Mesendoderm (in vitro differentiated cells): ENCODE data around the gene ZDHHC7.

Experiments
- DNase-seq: peaks from one replicate; pipeline ENCODE4 v3.0.0; 2013
- H2AK5ac ChIP-seq: 2 replicates; pipeline ENCODE4 v1.6.1; 2013; ENCODE audit warnings: low read length, inconsistent platforms
- H2BK120ac ChIP-seq: 2 replicates; pipeline ENCODE4 v1.6.1; 2013; ENCODE audit warnings: low read depth, mild to moderate bottlenecking, low read length, moderate library complexity, mixed read lengths
- H2BK15ac ChIP-seq: replicated peaks from 2 replicates; pipeline ENCODE4 v1.6.1; 2013; ENCODE audit warnings: low read depth, mild to moderate bottlenecking, moderate library complexity
- H2BK5ac ChIP-seq: 2 replicates; pipeline ENCODE4 v1.6.1; 2013; ENCODE audit warnings: low read length, inconsistent platforms
- H3K18ac ChIP-seq: 2 replicates; pipeline ENCODE4 v1.6.1; 2013; ENCODE audit warnings: mild to moderate bottlenecking, low read length, mixed read lengths
- H3K23ac ChIP-seq: one replicate; pipeline ENCODE4 v1.6.1; 2013; ENCODE audit warnings: low read length
- H3K27ac ChIP-seq: 2 replicates; pipeline ENCODE4 v1.5.1; 2013; ENCODE audit warnings: low read depth, mild to moderate bottlenecking, inconsistent platforms, low read length, moderate library complexity
- H3K27me3 ChIP-seq: 2 replicates; pipeline ENCODE4 v1.6.1; 2013; ENCODE audit warnings: low read length, control low read depth, mild to moderate bottlenecking, inconsistent platforms; ENCODE audit not compliant: insufficient read depth, poor library complexity
- H3K36me3 ChIP-seq: 2 replicates; pipeline ENCODE4 v1.6.1; 2013; ENCODE audit warnings: low read length, inconsistent platforms; ENCODE audit not compliant: control insufficient read depth, insufficient read depth
- H3K4ac ChIP-seq: one replicate; pipeline ENCODE4 v1.6.1; 2013; ENCODE audit warnings: low read depth, mild to moderate bottlenecking, low read length, moderate library complexity
- H3K4me1 ChIP-seq: 2 replicates; pipeline ENCODE4 v1.6.1; 2013; ENCODE audit warnings: low read depth, low read length, inconsistent platforms; ENCODE audit not compliant: control insufficient read depth
- H3K4me2 ChIP-seq: 2 replicates; pipeline ENCODE4 v1.6.1; 2013; ENCODE audit warnings: low read length
- H3K4me3 ChIP-seq: 2 replicates; pipeline ENCODE4 v1.5.1; 2013; ENCODE audit warnings: mild to moderate bottlenecking, low read length
- H3K56ac ChIP-seq: one replicate; pipeline ENCODE4 v1.6.1; 2013; ENCODE audit warnings: low read length
- H3K79me1 ChIP-seq: 2 replicates; pipeline ENCODE4 v1.6.1; 2013; ENCODE audit warnings: low read length, inconsistent platforms
- H3K79me2 ChIP-seq: 2 replicates; pipeline ENCODE4 v1.6.1; 2013; ENCODE audit warnings: mild to moderate bottlenecking, low read length; ENCODE audit not compliant: control insufficient read depth, insufficient read depth
- H3K9ac ChIP-seq: 2 replicates; pipeline ENCODE4 v1.6.1; 2013; ENCODE audit warnings: low read length, inconsistent platforms
- H4K5ac ChIP-seq: one replicate; pipeline ENCODE4 v1.6.1; 2013; ENCODE audit warnings: low read length
- H4K8ac ChIP-seq: one replicate; pipeline ENCODE4 v1.6.1; 2013; ENCODE audit warnings: low read depth, mild to moderate bottlenecking, control low read depth, low read length, moderate library complexity
- WGBS: extraction: QIAGEN DNeasy Blood & Tissue Kit; methylation state at CpG from one replicate; pipeline ENCODE4 v1.1.7; 2013; ENCODE audit warnings: low lambda C conversion rate, missing lambda C conversion rate; ENCODE audit not compliant: insufficient coverage; ENCODE audit errors: extremely low coverage; 5-methylcytosine and 5-hydroxymethylcytosine counted together

Gene ZDHHC7

DNA sequence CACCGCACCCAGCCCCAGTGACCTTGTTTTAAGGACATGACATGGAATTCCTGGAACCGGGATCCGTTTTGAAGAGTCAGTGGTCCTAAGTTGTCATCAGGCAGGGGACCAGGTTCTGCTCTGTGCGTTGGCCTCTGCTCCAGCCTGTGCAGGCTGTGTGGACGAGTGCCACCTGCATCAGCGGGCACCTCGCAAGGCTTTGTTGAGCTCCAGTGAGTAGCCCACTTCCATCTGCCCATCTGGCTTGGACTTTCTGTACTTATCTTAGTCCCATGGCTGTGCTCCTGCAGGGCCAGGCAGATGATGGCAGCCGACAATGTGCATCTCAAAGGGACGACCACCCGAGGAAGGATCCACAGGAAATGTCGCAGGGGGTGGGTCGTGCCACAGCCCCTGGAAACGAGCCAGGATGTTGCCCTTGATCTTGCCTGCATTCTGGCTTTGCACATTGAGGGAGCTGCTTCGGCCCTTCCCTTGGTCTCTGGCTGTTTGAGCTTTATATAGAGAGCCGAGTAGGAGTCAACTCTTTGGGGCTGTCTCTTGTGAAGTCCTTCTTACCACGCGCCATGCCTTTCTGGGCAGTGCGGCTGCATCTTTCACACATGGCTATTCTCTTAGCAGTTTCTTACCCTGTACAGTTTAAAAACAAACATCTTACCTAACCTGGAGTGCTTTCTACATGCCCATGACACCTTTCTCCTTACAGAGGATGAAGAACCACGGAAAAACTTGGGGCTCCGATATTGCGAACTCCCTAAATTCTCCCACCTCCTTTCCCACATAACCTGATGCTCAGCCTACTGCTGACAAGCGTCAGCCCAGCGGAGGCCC lies 34.5 kb upstream of the ZDHHC7 start:
- Histone ChIP-seq H4K5ac (no peak overlapping the region), H3K79me2 (no peaks in the 10 kb centered on the region), H3K4ac (no peak overlapping the region), H2BK15ac (no peak overlapping the region), H2BK120ac (no peak overlapping the region), H3K56ac (no peak overlapping the region), H3K27ac (no peak overlapping the region), H2BK5ac (no peak overlapping the region), H3K23ac (no peak overlapping the region), H3K18ac (no peak overlapping the region), H3K9ac (no peak overlapping the region), H2AK5ac (no peak overlapping the region), H3K27me3 (no peaks in the 10 kb centered on the region), H3K36me3 (no peaks in the 10 kb centered on the region), H3K4me2 (no peak overlapping the region), H3K79me1 (no peaks in the 10 kb centered on the region), H3K4me3 (no peak overlapping the region), H3K4me1 (no peaks in the 10 kb centered on the region), H4K8ac (no peak overlapping the region)
- WGBS, result no CpG with 5 or more reads among the region's 23 CpGs
- DNase-seq, result no peak

DNA sequence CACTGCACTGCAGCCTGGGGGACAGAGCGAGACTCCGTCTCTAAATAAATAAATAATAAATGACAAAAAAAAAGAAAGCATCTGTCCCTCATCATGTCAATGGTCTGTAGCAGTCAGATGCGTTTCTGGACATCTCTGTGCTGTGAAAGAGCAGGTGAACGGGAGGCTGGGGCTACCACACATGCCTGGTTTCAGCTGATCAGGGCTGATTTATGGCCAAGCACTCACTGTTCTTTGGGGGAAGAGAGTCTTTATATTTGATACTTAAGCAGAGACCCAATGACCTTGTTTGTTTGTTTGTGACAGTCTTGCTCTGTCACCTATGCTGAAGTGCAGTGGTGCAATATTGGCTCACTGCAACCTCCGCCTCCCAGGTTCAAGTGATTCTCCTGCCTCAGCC lies 33.7 kb upstream of the ZDHHC7 start:
- H2AK5ac ChIP-seq, result no peak overlapping the region
- H2BK15ac ChIP-seq, result no peak overlapping the region
- DNase-seq, result no peak
- H3K4me3 ChIP-seq, result no peak overlapping the region
- H4K8ac ChIP-seq, result no peak overlapping the region
- no peak overlapping the region for H3K56ac ChIP-seq
- no peak overlapping the region for H3K18ac ChIP-seq
- no peak overlapping the region for H2BK120ac ChIP-seq
- H3K4me2 ChIP-seq, result no peak overlapping the region
- H3K4ac ChIP-seq, result no peak overlapping the region
- H3K23ac ChIP-seq, result no peak overlapping the region
- no peak overlapping the region for H3K9ac ChIP-seq
- H3K79me2 ChIP-seq, result no peaks in the 10 kb centered on the region
- no peak overlapping the region for H3K27ac ChIP-seq
- no peaks in the 10 kb centered on the region for H3K27me3 ChIP-seq
- no peaks in the 10 kb centered on the region for H3K4me1 ChIP-seq
- H3K36me3 ChIP-seq, result no peaks in the 10 kb centered on the region
- no CpG with 5 or more reads among the region's 5 CpGs for WGBS
- no peak overlapping the region for H2BK5ac ChIP-seq
- H4K5ac ChIP-seq, result no peak overlapping the region
- H3K79me1 ChIP-seq, result no peaks in the 10 kb centered on the region

DNA sequence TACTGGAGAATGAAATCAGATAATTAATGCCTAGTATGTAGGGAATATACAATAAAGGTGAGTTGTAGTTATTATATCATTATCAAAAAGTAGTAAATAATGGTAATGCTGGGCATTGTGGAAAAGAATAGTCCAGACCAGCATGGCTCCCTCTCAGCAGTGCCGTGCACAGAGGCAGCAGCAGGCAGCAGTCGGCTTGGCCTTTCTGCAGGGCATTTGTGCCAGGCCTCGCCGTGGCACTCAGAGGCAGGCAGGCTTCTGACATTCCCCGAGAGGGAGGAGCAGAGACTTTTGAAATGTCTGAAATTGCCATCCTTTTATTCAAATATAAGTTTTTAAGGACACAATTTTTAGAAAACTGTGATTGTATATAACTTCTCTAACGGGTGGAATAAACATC lies 31.3 kb upstream of the ZDHHC7 start:
- no peak overlapping the region for H4K5ac ChIP-seq
- no peaks in the 10 kb centered on the region for H3K27me3 ChIP-seq
- H2BK120ac ChIP-seq, result no peak overlapping the region
- H2AK5ac ChIP-seq, result no peak overlapping the region
- H4K8ac ChIP-seq, result no peak overlapping the region
- no peak overlapping the region for H3K56ac ChIP-seq
- H2BK5ac ChIP-seq, result no peak overlapping the region
- no peak overlapping the region for H3K4me2 ChIP-seq
- no peaks in the 10 kb centered on the region for H3K36me3 ChIP-seq
- no peaks in the 10 kb centered on the region for H3K79me1 ChIP-seq
- no peak for DNase-seq
- H3K4me1 ChIP-seq, result no peaks in the 10 kb centered on the region
- no peak overlapping the region for H3K23ac ChIP-seq
- H3K27ac ChIP-seq, result no peak overlapping the region
- no peak overlapping the region for H3K18ac ChIP-seq
- H3K79me2 ChIP-seq, result no peaks in the 10 kb centered on the region
- H2BK15ac ChIP-seq, result no peak overlapping the region
- no CpG with 5 or more reads among the region's 6 CpGs for WGBS
- H3K4me3 ChIP-seq, result no peak overlapping the region
- H3K4ac ChIP-seq, result no peak overlapping the region
- no peak overlapping the region for H3K9ac ChIP-seq

DNA sequence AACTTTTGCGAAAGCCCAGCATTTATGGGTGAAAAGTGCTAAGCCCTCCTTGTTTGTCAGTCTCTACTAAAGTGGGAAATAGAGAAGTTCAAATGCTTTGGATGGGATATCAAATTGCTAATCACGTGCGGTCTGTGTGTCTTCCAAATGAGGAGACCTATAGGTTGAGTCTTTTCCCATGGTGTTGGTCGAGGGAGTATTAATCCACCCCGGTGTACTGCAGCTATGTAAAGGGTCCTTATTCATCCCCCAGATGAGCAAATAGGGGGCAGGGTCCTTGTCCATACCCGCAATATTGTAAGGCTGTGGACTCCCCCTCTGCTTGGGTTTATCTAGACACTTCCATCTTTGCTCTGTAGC lies 30.8 kb upstream of the ZDHHC7 start:
- no peak for DNase-seq

DNA sequence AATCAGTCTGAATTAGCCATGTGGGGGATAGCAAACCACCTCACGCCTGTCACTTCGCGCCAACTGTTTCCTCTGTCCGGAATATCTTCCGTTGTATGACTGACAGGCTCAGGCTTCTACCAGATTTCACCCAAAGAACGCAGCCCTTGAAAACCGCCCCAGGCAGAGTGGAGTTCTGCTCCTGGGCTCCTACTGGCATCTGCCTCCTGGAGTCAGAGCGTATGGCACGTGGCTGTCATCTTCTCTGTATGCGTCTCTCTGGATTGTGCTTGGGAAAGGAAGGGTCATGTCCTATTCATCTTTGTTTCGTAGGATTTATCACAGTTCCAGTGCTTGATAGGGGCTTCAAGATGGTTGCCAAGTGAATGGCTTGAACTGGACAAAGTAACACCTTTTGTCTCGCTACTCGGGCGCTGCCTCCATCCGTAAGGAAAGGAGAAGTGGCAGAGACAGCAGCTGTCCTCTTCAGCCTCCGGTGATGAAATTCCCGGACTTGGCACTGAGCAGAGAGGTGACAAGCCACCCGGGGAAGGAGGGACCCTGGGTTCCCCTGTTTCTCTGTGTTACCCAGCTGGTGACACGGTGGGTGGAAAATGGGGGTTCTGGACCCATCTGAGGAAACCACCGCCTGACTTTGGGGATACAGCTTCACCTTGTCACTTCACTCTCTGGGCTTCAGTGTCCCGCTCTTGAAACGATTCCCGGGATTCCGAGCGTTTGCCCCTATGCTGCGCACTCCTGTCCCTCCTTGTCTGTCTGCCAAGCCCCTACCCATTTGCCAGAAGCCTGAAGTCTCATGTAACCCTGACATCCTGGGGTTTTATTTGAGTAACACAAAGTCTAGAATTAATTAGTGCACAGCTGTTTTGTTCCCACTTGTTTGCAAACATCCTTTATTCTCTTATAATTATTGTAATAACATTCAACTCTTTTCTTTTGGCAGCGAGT lies 30.2 kb upstream of the ZDHHC7 start:
- Histone ChIP-seq H4K5ac (no peak overlapping the region), H3K79me2 (no peaks in the 10 kb centered on the region), H3K4me2 (no peak overlapping the region), H3K4ac (no peak overlapping the region), H2BK120ac (no peak overlapping the region), H3K79me1 (no peaks in the 10 kb centered on the region), H3K23ac (no peak overlapping the region), H3K36me3 (no peaks in the 10 kb centered on the region), H2BK15ac (no peak overlapping the region), H2AK5ac (no peak overlapping the region), H3K18ac (no peak overlapping the region), H3K56ac (no peak overlapping the region), H4K8ac (no peak overlapping the region), H3K27me3 (no peaks in the 10 kb centered on the region), H2BK5ac (no peak overlapping the region), H3K9ac (no peak overlapping the region), H3K4me3 (no peak overlapping the region), H3K4me1 (no peaks in the 10 kb centered on the region), H3K27ac (no peak overlapping the region)
- WGBS, result no CpG with 5 or more reads among the region's 27 CpGs
- DNase-seq, result no peak

More for the DNA sequence above, 30.8 kb upstream of the ZDHHC7 start:
- Histone ChIP-seq H2AK5ac (no peak overlapping the region), H3K9ac (no peak overlapping the region), H3K27me3 (no peaks in the 10 kb centered on the region), H2BK120ac (no peak overlapping the region), H3K36me3 (no peaks in the 10 kb centered on the region), H4K8ac (no peak overlapping the region), H3K23ac (no peak overlapping the region), H3K79me2 (no peaks in the 10 kb centered on the region), H3K4ac (no peak overlapping the region), H2BK5ac (no peak overlapping the region), H3K4me1 (no peaks in the 10 kb centered on the region), H4K5ac (no peak overlapping the region), H3K4me3 (no peak overlapping the region), H3K18ac (no peak overlapping the region), H3K56ac (no peak overlapping the region), H2BK15ac (no peak overlapping the region), H3K27ac (no peak overlapping the region), H3K79me1 (no peaks in the 10 kb centered on the region), H3K4me2 (no peak overlapping the region)
- no CpG with 5 or more reads among the region's 6 CpGs for WGBS
